Uterus (tissue), 4 donors: ENCODE results near the gene ZDHHC12. TPM values are rescaled to one million over a fixed set of nuclear protein-coding genes. Genes with fewer than 3 reads are reported as not detected.
"Not testable (repeated sequence)": the region's sequence is repeated elsewhere in the genome, so short reads cannot be mapped to it uniquely, and the experiment has no call there.

ENCODE experiments used
- DNase-seq, 2 donors: peaks; one replicate each; pipeline ENCODE4 v3.0.0-alpha.2; 2019 to 2020
- H3K27ac ChIP-seq, 2 donors: fragments of 200-600 bp; sonication (generic); 1 replicate in 1 of 2; 2 replicates in 1 of 2; pipeline ENCODE4 v1.5.1; 2016 to 2018
- H3K27me3 ChIP-seq, 2 donors: fragments of 200-600 bp; sonication (generic); one replicate each; pipeline ENCODE4 v1.5.1; 2018 to 2019; ENCODE audit warnings: control low read depth in 1 of 2
- H3K36me3 ChIP-seq, 2 donors: fragments of 200-600 bp; sonication (generic); one replicate each; pipeline ENCODE4 v1.5.1; 2019; ENCODE audit warnings: control low read depth in 1 of 2
- H3K4me1 ChIP-seq, 2 donors: fragments of 200-600 bp; sonication (generic); one replicate each; pipeline ENCODE4 v1.5.1; 2018 to 2019; ENCODE audit warnings: control low read depth in 1 of 2
- H3K4me3 ChIP-seq, 2 donors: fragments of 200-600 bp; sonication (generic); 1 replicate in 1 of 2; 2 replicates in 1 of 2; pipeline ENCODE4 v1.5.1; 2018 to 2019; ENCODE audit warnings: mild to moderate bottlenecking in 1 of 2
- H3K9me3 ChIP-seq, 2 donors: fragments of 200-600 bp; sonication (generic); one replicate each; pipeline ENCODE4 v1.5.1; 2019; ENCODE audit warnings: control low read depth in 1 of 2
- CTCF ChIP-seq, 4 experiments: fragments of 200-600 bp in 2 of 4; fragments of 450-650 bp in 2 of 4; sonication (generic) in 2 of 4; IDR thresholded peaks; one replicate each; pipeline ENCODE4 v1.5.1; 2016 to 2019; ENCODE audit warnings: antibody characterized with exemption in 4 of 4, mild to moderate bottlenecking in 2 of 4, moderate library complexity in 1 of 4
- POLR2A ChIP-seq, 2 donors: fragments of 450-650 bp; IDR thresholded peaks; one replicate each; pipeline ENCODE4 v1.6.1; 2016; ENCODE audit warnings: antibody characterized with exemption in 2 of 2, mild to moderate bottlenecking in 1 of 2, moderate library complexity in 1 of 2
- intact Hi-C: fragments of 100-400 bp; cut with DNase I; formaldehyde crosslinking; loops from one replicate; pipeline ENCODE4 v1.15.1; 2023; ENCODE audit warnings: low total_unique reads
- total RNA-seq, 4 donors: library from RNA; depleted of rRNA in 3 of 4; stranded (reverse); fragments of >200 nt in 3 of 4; gene quantifications; one replicate each; pipeline versions ENCODE4 v1.1.0 to v1.2.4, GENCODE V29; 2014 to 2023
- donor health status: DM: yes; HTN: yes; CAD: no.

ZDHHC12 gene
- total RNA-seq, 4 donors from 2014 or later = 0.59 to 11.7 (median 6.5) TPM

GRCh38 chr9:128702445-128702948, 21.4 kb downstream of the ZDHHC12 start, which contains the start of gene PKN3:
TSS of gene PKN3 (plus strand) at chr9:128702503. CDS start at chr9:128702916, 413 bp downstream.
- Histone ChIP-seq H3K27me3 (no peaks in the 10 kb centered on the region), H3K4me3 (peak within 1 kb of the TSS; percentile 49 to 73), H3K4me1 (no peaks in the 10 kb centered on the region), H3K9me3 (no peaks in the 10 kb centered on the region), H3K27ac (peak within 1 kb of the TSS; percentile 85 to 89), H3K36me3 (no peaks in the 10 kb centered on the region)
- peak; percentile 81 to 85 for DNase-seq
- intact Hi-C loops = no loop called here
- TF ChIP-seq CTCF (IDR thresholded peaks at IDR 0.05) (peak; percentile 82 to 93 (median 86)), POLR2A (IDR thresholded peaks at IDR 0.05) (peak in 1 of 2 donors; percentile 57)

- H3K36me3 ChIP-seq = no peaks in the 10 kb centered on the region
- no peak overlapping the region for H3K4me3 ChIP-seq
- intact Hi-C loops = no loop called here
- H3K27me3 ChIP-seq = no peaks in the 10 kb centered on the region
- TF ChIP-seq POLR2A (IDR thresholded peaks at IDR 0.05) (no peak), CTCF (IDR thresholded peaks at IDR 0.05) (no peak)
- no peak for DNase-seq
- H3K9me3 ChIP-seq = no peaks in the 10 kb centered on the region
- H3K27ac ChIP-seq = no peak overlapping the region
- no peaks in the 10 kb centered on the region for H3K4me1 ChIP-seq
Measured at GRCh38 chr9:128701227-128701854, 22.6 kb downstream of the ZDHHC12 start.

- H3K4me3 ChIP-seq, H3K4me1 ChIP-seq, H3K9me3 ChIP-seq, DNase-seq, intact Hi-C loops, H3K27ac ChIP-seq, H3K36me3 ChIP-seq, H3K27me3 ChIP-seq: not testable (repeated sequence)
Measured at GRCh38 chr9:128699096-128699795, 24.7 kb downstream of the ZDHHC12 start.

GRCh38 chr9:128696923-128697707, 26.8 kb downstream of the ZDHHC12 start:
- no peak overlapping the region for H3K27ac ChIP-seq
- intact Hi-C loops = no loop called here
- no peak overlapping the region for H3K4me3 ChIP-seq
- H3K36me3 ChIP-seq = no peaks in the 10 kb centered on the region
- H3K27me3 ChIP-seq = no peaks in the 10 kb centered on the region
- no peak for DNase-seq
- no peaks in the 10 kb centered on the region for H3K9me3 ChIP-seq
- no peaks in the 10 kb centered on the region for H3K4me1 ChIP-seq
- TF ChIP-seq CTCF (IDR thresholded peaks at IDR 0.05) (no peak), POLR2A (IDR thresholded peaks at IDR 0.05) (no peak)

- no peak overlapping the region for H3K4me3 ChIP-seq
- no peaks in the 10 kb centered on the region for H3K27me3 ChIP-seq
- peaks cover 0 to 9% of the 10 kb centered on the region in 2 donors for H3K4me1 ChIP-seq
- DNase-seq = no peak
- H3K27ac ChIP-seq = no peak overlapping the region
- no peaks in the 10 kb centered on the region for H3K9me3 ChIP-seq
- H3K36me3 ChIP-seq = no peaks in the 10 kb centered on the region
- TF ChIP-seq POLR2A (IDR thresholded peaks at IDR 0.05) = no peak
- TF ChIP-seq CTCF (IDR thresholded peaks at IDR 0.05) = no peak
- intact Hi-C loops = no loop called here
Measured at GRCh38 chr9:128694344-128694743, 29.6 kb downstream of the ZDHHC12 start.

- intact Hi-C loops = not testable (repeated sequence)
Measured at GRCh38 chr9:128693738-128694137, 30.2 kb downstream of the ZDHHC12 start.

More at GRCh38 chr9:128693738-128694137, 30.2 kb downstream of the ZDHHC12 start:
- not testable (repeated sequence) for H3K27ac ChIP-seq, DNase-seq, H3K4me1 ChIP-seq, H3K9me3 ChIP-seq, H3K27me3 ChIP-seq, H3K36me3 ChIP-seq, H3K4me3 ChIP-seq
